Diencephalon (tissue), 1 donor: ENCODE results near the gene HSFX1. TPM values are rescaled to one million over a fixed set of nuclear protein-coding genes. Genes with fewer than 3 reads are reported as not detected.

Experiments
- small RNA-seq: library from RNA; depleted of rRNA; stranded (forward); fragments of <200 nt; gene quantifications from one replicate; pipeline ENCODE3, GENCODE V24; 2014
- total RNA-seq: library from RNA; depleted of rRNA; stranded (reverse); fragments of >200 nt; gene quantifications from one replicate; pipeline ENCODE4 v1.2.3, GENCODE V29; 2014

The HSFX1 gene, protein sequence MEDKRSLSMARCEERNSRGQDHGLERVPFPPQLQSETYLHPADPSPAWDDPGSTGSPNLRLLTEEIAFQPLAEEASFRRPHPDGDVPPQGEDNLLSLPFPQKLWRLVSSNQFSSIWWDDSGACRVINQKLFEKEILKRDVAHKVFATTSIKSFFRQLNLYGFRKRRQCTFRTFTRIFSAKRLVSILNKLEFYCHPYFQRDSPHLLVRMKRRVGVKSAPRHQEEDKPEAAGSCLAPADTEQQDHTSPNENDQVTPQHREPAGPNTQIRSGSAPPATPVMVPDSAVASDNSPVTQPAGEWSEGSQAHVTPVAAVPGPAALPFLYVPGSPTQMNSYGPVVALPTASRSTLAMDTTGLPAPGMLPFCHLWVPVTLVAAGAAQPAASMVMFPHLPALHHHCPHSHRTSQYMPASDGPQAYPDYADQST
- 2.3 TPM for total RNA-seq

DNA sequence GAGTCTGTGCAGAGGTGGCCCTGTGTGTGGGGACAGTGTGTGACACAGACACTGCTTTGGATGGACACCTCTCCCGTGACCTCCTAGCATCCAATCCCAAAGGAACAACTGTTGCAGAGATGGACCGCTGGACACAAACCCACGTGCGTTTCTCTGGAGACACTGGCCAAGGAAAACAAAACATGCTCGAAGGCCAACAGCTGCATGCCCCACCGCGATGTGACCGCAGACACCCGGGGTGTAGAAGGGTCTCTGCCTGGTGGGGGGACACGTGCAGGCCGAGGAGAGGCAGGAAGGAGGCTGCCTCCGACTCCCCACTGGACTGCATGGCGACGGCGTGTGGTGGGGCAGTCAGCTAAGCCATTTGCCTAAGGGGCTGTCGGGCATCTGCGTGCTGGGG is at the start of gene HSFX1:
TSS of gene HSFX1 (plus strand) at position 301 of the 400 bp plus-strand sequence. CDS start 614 bp downstream, outside the sequence.

DNA sequence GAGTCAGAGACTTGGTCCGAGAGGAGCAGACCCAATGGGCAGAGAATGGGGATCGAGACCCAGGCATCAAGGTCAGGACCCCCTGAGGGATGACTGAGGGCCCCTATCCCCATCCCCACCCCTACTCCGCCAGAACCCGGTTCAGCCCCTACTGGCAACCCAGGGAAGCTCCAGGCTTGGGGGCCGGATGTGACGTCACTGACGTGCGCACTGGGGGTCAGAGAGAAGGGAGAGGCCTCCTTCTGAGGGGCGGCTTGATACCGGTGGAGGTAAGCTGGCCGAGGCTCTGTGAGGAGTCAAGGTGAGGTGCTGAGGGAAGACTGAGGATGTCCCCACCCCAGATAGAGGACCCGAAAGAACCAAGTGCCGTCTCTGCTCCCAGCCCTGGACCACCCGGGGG is 7.9 kb downstream of the HSFX1 start, which contains the start of gene MAGEA9:
TSS of gene MAGEA9 (plus strand) at position 204 of the 400 bp plus-strand sequence. CDS start 4,281 bp downstream, outside the sequence.

Small RNA genes within 50 kb of the gene (small RNA-seq; reads per million reads assigned to genes)
- gene AC244098.1 (not detected), gene AC244098.2 (not detected), gene AC244098.3 (not detected)

Other genes with a start within 250 kb of the HSFX1 start
- 13.4 TPM for gene EOLA1, start 233.1 kb upstream of the HSFX1 start, total RNA-seq
- not detected for gene HSFX3, start 224.1 kb upstream of the HSFX1 start, total RNA-seq
- not detected for gene MAGEA9B, start 186.6 kb upstream of the HSFX1 start, total RNA-seq
- gene HSFX2, start 178.8 kb upstream of the HSFX1 start, total RNA-seq, result 1.4 TPM
- 37.1 TPM for gene TMEM185A, start 142.3 kb upstream of the HSFX1 start, total RNA-seq
- gene MAGEA11, start 62.0 kb upstream of the HSFX1 start, total RNA-seq, result not detected
- gene MAGEA9, start 7.9 kb downstream of the HSFX1 start, total RNA-seq, result not detected
- not detected for gene MAGEA8, start 107.1 kb downstream of the HSFX1 start, total RNA-seq
- gene HSFX4, start 155.5 kb downstream of the HSFX1 start, total RNA-seq, result not detected
- 15.7 TPM for gene EOLA2, start 164.4 kb downstream of the HSFX1 start, total RNA-seq